HUES48 (cell line): ENCODE results near the gene CD24.

ENCODE experiments used
- H3K27ac ChIP-seq: one replicate; pipeline ENCODE4 v1.7.0; 2013; ENCODE audit warnings: low read depth, low read length, inconsistent platforms
- H3K27me3 ChIP-seq: 2 replicates; pipeline ENCODE4 v1.6.1; 2013; ENCODE audit warnings: mild to moderate bottlenecking, low read length; ENCODE audit not compliant: control insufficient read depth, insufficient read depth
- H3K36me3 ChIP-seq: 2 replicates; pipeline ENCODE4 v1.6.1; 2013; ENCODE audit warnings: low read length; ENCODE audit not compliant: control insufficient read depth, insufficient read depth
- H3K4me1 ChIP-seq: 2 replicates; pipeline ENCODE4 v1.6.1; 2013; ENCODE audit warnings: mild to moderate bottlenecking, low read length; ENCODE audit not compliant: control insufficient read depth, insufficient read depth
- H3K4me3 ChIP-seq: 2 replicates; pipeline ENCODE4 v1.5.1; 2013; ENCODE audit warnings: mild to moderate bottlenecking, low read depth, low read length
- H3K9ac ChIP-seq: 2 replicates; pipeline ENCODE4 v1.6.1; 2013; ENCODE audit warnings: mild to moderate bottlenecking, low read depth, low read length, moderate library complexity
- H3K9me3 ChIP-seq: 2 replicates; pipeline ENCODE4 v1.6.1; 2013; ENCODE audit warnings: low read length; ENCODE audit not compliant: control insufficient read depth, insufficient read depth

CD24 gene

GRCh38 chr6:106967936-106968555 is 6.5 kb downstream of the CD24 start:
- Histone ChIP-seq H3K4me3 (no peak overlapping the region), H3K9ac (no peak overlapping the region), H3K4me1 (no peaks in the 10 kb centered on the region), H3K9me3 (no peaks in the 10 kb centered on the region), H3K36me3 (peaks cover 27% of the 10 kb centered on the region), H3K27ac (no peak overlapping the region), H3K27me3 (no peaks in the 10 kb centered on the region)

GRCh38 chr6:106966671-106967640 is 7.6 kb downstream of the CD24 start:
- Histone ChIP-seq H3K9ac (no peak overlapping the region), H3K9me3 (no peaks in the 10 kb centered on the region), H3K4me3 (no peak overlapping the region), H3K4me1 (no peaks in the 10 kb centered on the region), H3K27me3 (no peaks in the 10 kb centered on the region), H3K36me3 (peaks cover 16% of the 10 kb centered on the region), H3K27ac (no peak overlapping the region)

- H3K4me1 ChIP-seq = no peaks in the 10 kb centered on the region
- H3K27me3 ChIP-seq = no peaks in the 10 kb centered on the region
- H3K36me3 ChIP-seq = peaks cover 10% of the 10 kb centered on the region
- no peak overlapping the region for H3K4me3 ChIP-seq
- no peaks in the 10 kb centered on the region for H3K9me3 ChIP-seq
- H3K9ac ChIP-seq = no peak overlapping the region
- no peak overlapping the region for H3K27ac ChIP-seq
Observed at GRCh38 chr6:106966229-106966628, 8.3 kb downstream of the CD24 start.

GRCh38 chr6:106964954-106965353 is 9.6 kb downstream of the CD24 start:
- Histone ChIP-seq H3K27me3 (no peaks in the 10 kb centered on the region), H3K36me3 (peaks cover under 1% of the 10 kb centered on the region; the same call in 1 of the 2 replicates), H3K9me3 (no peaks in the 10 kb centered on the region)

GRCh38 chr6:106964099-106964498 is 10.4 kb downstream of the CD24 start:
- Histone ChIP-seq H3K27ac (no peak overlapping the region), H3K4me3 (no peak overlapping the region), H3K9me3 (no peaks in the 10 kb centered on the region), H3K4me1 (no peaks in the 10 kb centered on the region), H3K27me3 (no peaks in the 10 kb centered on the region), H3K36me3 (no peaks in the 10 kb centered on the region), H3K9ac (no peak overlapping the region)

More at GRCh38 chr6:106964954-106965353, 9.6 kb downstream of the CD24 start:
- Histone ChIP-seq H3K4me1 (no peaks in the 10 kb centered on the region), H3K27ac (no peak overlapping the region), H3K9ac (no peak overlapping the region), H3K4me3 (no peak overlapping the region)

GRCh38 chr6:106963544-106963943 is 11.0 kb downstream of the CD24 start:
- no peaks in the 10 kb centered on the region for H3K36me3 ChIP-seq
- H3K27ac ChIP-seq = no peak overlapping the region
- H3K27me3 ChIP-seq = no peaks in the 10 kb centered on the region
- no peak overlapping the region for H3K9ac ChIP-seq
- no peak overlapping the region for H3K4me3 ChIP-seq
- H3K9me3 ChIP-seq = no peaks in the 10 kb centered on the region
- no peaks in the 10 kb centered on the region for H3K4me1 ChIP-seq

GRCh38 chr6:106961801-106962200 is 12.7 kb downstream of the CD24 start:
- H3K9ac ChIP-seq = no peak overlapping the region
- no peaks in the 10 kb centered on the region for H3K4me1 ChIP-seq

GRCh38 chr6:106961136-106961535 is 13.4 kb downstream of the CD24 start:
- no peaks in the 10 kb centered on the region for H3K36me3 ChIP-seq
- no peak overlapping the region for H3K9ac ChIP-seq
- H3K27ac ChIP-seq = no peak overlapping the region
- no peaks in the 10 kb centered on the region for H3K4me1 ChIP-seq
- H3K27me3 ChIP-seq = no peaks in the 10 kb centered on the region
- H3K9me3 ChIP-seq = no peaks in the 10 kb centered on the region
- no peak overlapping the region for H3K4me3 ChIP-seq

More at GRCh38 chr6:106961801-106962200, 12.7 kb downstream of the CD24 start:
- Histone ChIP-seq H3K27ac (no peak overlapping the region), H3K36me3 (no peaks in the 10 kb centered on the region), H3K4me3 (no peak overlapping the region), H3K9me3 (no peaks in the 10 kb centered on the region), H3K27me3 (no peaks in the 10 kb centered on the region)

- no peaks in the 10 kb centered on the region for H3K4me1 ChIP-seq
- H3K27me3 ChIP-seq = no peaks in the 10 kb centered on the region
- H3K36me3 ChIP-seq = no peaks in the 10 kb centered on the region
- no peak overlapping the region for H3K27ac ChIP-seq
- no peak overlapping the region for H3K9ac ChIP-seq
- H3K4me3 ChIP-seq = no peak overlapping the region
- no peaks in the 10 kb centered on the region for H3K9me3 ChIP-seq
Observed at GRCh38 chr6:106959985-106960384, 14.5 kb downstream of the CD24 start.

GRCh38 chr6:106939848-106940247 is 34.7 kb downstream of the CD24 start:
- no peaks in the 10 kb centered on the region for H3K36me3 ChIP-seq
- H3K27me3 ChIP-seq = no peaks in the 10 kb centered on the region
- no peak overlapping the region for H3K27ac ChIP-seq
- no peak overlapping the region for H3K9ac ChIP-seq
- H3K4me3 ChIP-seq = no peak overlapping the region
- no peaks in the 10 kb centered on the region for H3K9me3 ChIP-seq
- H3K4me1 ChIP-seq = no peaks in the 10 kb centered on the region

GRCh38 chr6:106939208-106939607 is 35.3 kb downstream of the CD24 start:
- H3K4me1 ChIP-seq = no peaks in the 10 kb centered on the region
- no peak overlapping the region for H3K27ac ChIP-seq
- no peaks in the 10 kb centered on the region for H3K27me3 ChIP-seq
- H3K36me3 ChIP-seq = no peaks in the 10 kb centered on the region
- no peaks in the 10 kb centered on the region for H3K9me3 ChIP-seq
- no peak overlapping the region for H3K4me3 ChIP-seq
- H3K9ac ChIP-seq = no peak overlapping the region
